GM19455 (cell line): Measurements from ENCODE around the gene NPY1R.

Experiments
- ATAC-seq: cut with Tn5 transposase; IDR thresholded peaks from one replicate; pipeline ENCODE4 v1.9.1; 2021; ENCODE audit not compliant: unreplicated experiment

NPY1R gene

DNA sequence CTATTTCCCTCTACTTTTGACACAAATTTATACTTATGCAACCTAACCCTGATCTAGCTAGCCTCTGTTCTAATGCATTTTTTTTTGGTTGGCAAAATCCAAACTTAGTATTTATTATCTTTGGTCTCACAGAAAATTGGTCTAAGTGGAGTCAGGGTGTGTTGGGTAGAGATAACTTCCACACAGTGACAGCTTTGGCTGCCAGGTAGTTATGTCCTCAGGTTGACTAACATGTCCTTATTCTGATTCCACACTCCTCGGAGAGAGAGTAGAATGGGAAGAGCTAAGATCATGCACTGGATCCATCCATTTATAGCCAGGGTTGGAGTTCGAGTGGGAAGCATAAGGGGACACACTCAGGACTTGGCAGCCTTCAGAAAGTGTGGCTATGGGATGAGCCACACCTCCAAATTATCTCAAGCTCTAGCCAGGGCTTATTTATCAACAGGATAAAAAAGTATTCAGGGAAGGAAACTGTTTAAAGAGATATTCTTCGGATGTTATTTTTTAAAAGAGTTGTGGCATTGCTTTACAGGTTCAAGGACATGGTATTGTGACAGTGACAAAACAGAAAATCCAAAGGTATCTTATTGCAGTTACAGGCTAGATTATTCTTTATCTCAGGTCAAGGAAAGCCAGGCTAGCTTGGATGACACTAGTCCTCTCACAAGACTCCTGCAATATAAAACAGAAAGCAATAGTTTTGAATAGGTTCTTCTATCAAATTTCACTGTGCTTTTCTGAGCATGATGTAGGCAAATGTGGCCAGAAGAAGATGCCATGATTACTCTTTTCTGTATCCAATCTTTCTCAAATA is 51.5 kb downstream of the NPY1R start:
- no peak for ATAC-seq

- no peak for ATAC-seq
Observed at GRCh38 chr4:163279713-163280112, 52.7 kb downstream of the NPY1R start.

- no peak for ATAC-seq
Observed at GRCh38 chr4:163274861-163275260, 57.5 kb downstream of the NPY1R start.
